Parathyroid adenoma (tissue), 2 donors: ENCODE measurements around the gene MANBA.

ENCODE experiments used
- H2AFZ ChIP-seq: fragments of 300-600 bp; sonication (generic); one replicate; pipeline ENCODE4 v1.7.0; 2017; ENCODE audit warnings: antibody characterized with exemption, mild to moderate bottlenecking
- H3K27ac ChIP-seq: fragments of 300-600 bp; sonication (generic); one replicate; pipeline ENCODE4 v1.7.0; 2017
- H3K27me3 ChIP-seq: fragments of 300-600 bp; sonication (generic); one replicate; pipeline ENCODE4 v1.7.0; 2017; ENCODE audit warnings: low read length; ENCODE audit not compliant: control insufficient read depth, insufficient read depth
- H3K36me3 ChIP-seq: fragments of 300-600 bp; sonication (generic); one replicate; pipeline ENCODE4 v1.7.0; 2017; ENCODE audit warnings: low read length; ENCODE audit not compliant: control insufficient read depth, insufficient read depth
- H3K4me1 ChIP-seq: fragments of 300-600 bp; sonication (generic); one replicate; pipeline ENCODE4 v1.7.0; 2017; ENCODE audit warnings: control low read depth
- H3K4me2 ChIP-seq: fragments of 300-600 bp; sonication (generic); one replicate; pipeline ENCODE4 v1.7.0; 2017; ENCODE audit warnings: low read length
- H3K4me3 ChIP-seq: fragments of 300-600 bp; sonication (generic); one replicate; pipeline ENCODE4 v1.7.0; 2017; ENCODE audit warnings: low read depth, low read length
- H3K79me2 ChIP-seq: fragments of 300-600 bp; sonication (generic); one replicate; pipeline ENCODE4 v1.7.0; 2017; ENCODE audit warnings: control low read depth
- H3K9ac ChIP-seq: fragments of 300-600 bp; sonication (generic); one replicate; pipeline ENCODE4 v1.7.0; 2017; ENCODE audit warnings: mild to moderate bottlenecking
- H3K9me3 ChIP-seq: fragments of 300-600 bp; sonication (generic); one replicate; pipeline ENCODE4 v1.7.0; 2017; ENCODE audit warnings: low read length; ENCODE audit not compliant: control insufficient read depth
- CTCF ChIP-seq: fragments of 300-600 bp; sonication (generic); IDR thresholded peaks from one replicate; pipeline ENCODE4 v1.7.0; 2017; ENCODE audit warnings: antibody characterized with exemption, mild to moderate bottlenecking
- donor health status: primary hyperparathyroidism.

MANBA gene

GRCh38 chr4:102647117-102647516, 113.7 kb downstream of the MANBA start:
- H3K9ac ChIP-seq = no peak overlapping the region
- H3K4me2 ChIP-seq = no peak overlapping the region
- TF ChIP-seq CTCF = no peak
- no peaks in the 10 kb centered on the region for H3K79me2 ChIP-seq
- H3K9me3 ChIP-seq = no peaks in the 10 kb centered on the region
- H3K36me3 ChIP-seq = no peaks in the 10 kb centered on the region
- no peak overlapping the region for H2AFZ ChIP-seq
- H3K27ac ChIP-seq = no peak overlapping the region
- no peaks in the 10 kb centered on the region for H3K27me3 ChIP-seq
- H3K4me3 ChIP-seq = no peak overlapping the region
- no peaks in the 10 kb centered on the region for H3K4me1 ChIP-seq

GRCh38 chr4:102642631-102643298, 118.0 kb downstream of the MANBA start:
- Histone ChIP-seq H3K4me2 (no peak overlapping the region), H2AFZ (no peak overlapping the region), H3K79me2 (no peaks in the 10 kb centered on the region), H3K4me3 (no peak overlapping the region), H3K27me3 (no peaks in the 10 kb centered on the region), H3K36me3 (no peaks in the 10 kb centered on the region), H3K9ac (no peak overlapping the region), H3K4me1 (no peaks in the 10 kb centered on the region), H3K9me3 (no peaks in the 10 kb centered on the region), H3K27ac (no peak overlapping the region)
- TF ChIP-seq CTCF = no peak

- Histone ChIP-seq H3K4me3 (no peak overlapping the region), H3K9ac (no peak overlapping the region), H3K27ac (no peak overlapping the region), H2AFZ (no peak overlapping the region), H3K36me3 (no peaks in the 10 kb centered on the region), H3K4me2 (no peak overlapping the region), H3K9me3 (no peaks in the 10 kb centered on the region), H3K79me2 (no peaks in the 10 kb centered on the region), H3K27me3 (no peaks in the 10 kb centered on the region), H3K4me1 (no peaks in the 10 kb centered on the region)
- no peak for TF ChIP-seq CTCF
Measured at GRCh38 chr4:102641793-102642192, 119.0 kb downstream of the MANBA start.

- H3K36me3 ChIP-seq = no peaks in the 10 kb centered on the region
- H3K79me2 ChIP-seq = no peaks in the 10 kb centered on the region
- H3K4me1 ChIP-seq = no peaks in the 10 kb centered on the region
- H3K9me3 ChIP-seq = no peaks in the 10 kb centered on the region
- no peak overlapping the region for H3K9ac ChIP-seq
- no peak overlapping the region for H3K4me3 ChIP-seq
- H3K27ac ChIP-seq = no peak overlapping the region
- no peak overlapping the region for H2AFZ ChIP-seq
- H3K27me3 ChIP-seq = no peaks in the 10 kb centered on the region
- no peak for TF ChIP-seq CTCF
- no peak overlapping the region for H3K4me2 ChIP-seq
Measured at GRCh38 chr4:102640669-102641068, 120.1 kb downstream of the MANBA start.

GRCh38 chr4:102639598-102639997, 121.2 kb downstream of the MANBA start:
- no peak overlapping the region for H2AFZ ChIP-seq
- no peaks in the 10 kb centered on the region for H3K36me3 ChIP-seq
- no peak overlapping the region for H3K4me3 ChIP-seq
- no peak overlapping the region for H3K4me2 ChIP-seq
- no peaks in the 10 kb centered on the region for H3K79me2 ChIP-seq
- H3K9ac ChIP-seq = no peak overlapping the region
- no peak overlapping the region for H3K27ac ChIP-seq
- no peaks in the 10 kb centered on the region for H3K4me1 ChIP-seq
- TF ChIP-seq CTCF = no peak
- H3K9me3 ChIP-seq = no peaks in the 10 kb centered on the region
- H3K27me3 ChIP-seq = no peaks in the 10 kb centered on the region
